GM19351 (cell line): ENCODE measurements around the gene C9orf153.
"Not testable (repeated sequence)": the region's sequence is repeated elsewhere in the genome, so short reads cannot be mapped to it uniquely, and the experiment has no call there.

Experiments
- ATAC-seq: cut with Tn5 transposase; IDR thresholded peaks from one replicate; pipeline ENCODE4 v1.9.1; 2021; ENCODE audit warnings: mild to moderate bottlenecking, moderate library complexity; ENCODE audit not compliant: unreplicated experiment

The C9orf153 gene

GRCh38 chr9:86193088-86193487 is 66.4 kb downstream of the C9orf153 start:
- ATAC-seq, result no peak

- ATAC-seq, result not testable (repeated sequence)
Observed at GRCh38 chr9:86190700-86191099, 68.8 kb downstream of the C9orf153 start.

- ATAC-seq, result no peak
Observed at GRCh38 chr9:86187121-86187520, 72.3 kb downstream of the C9orf153 start.

- ATAC-seq, result no peak
Observed at GRCh38 chr9:86186696-86187095, 72.8 kb downstream of the C9orf153 start.

GRCh38 chr9:86185872-86186271 is 73.6 kb downstream of the C9orf153 start:
- no peak for ATAC-seq

- ATAC-seq, result no peak
Observed at GRCh38 chr9:86184138-86184524, 75.3 kb downstream of the C9orf153 start.

GRCh38 chr9:86183229-86184137 is 76.0 kb downstream of the C9orf153 start:
- ATAC-seq, result no peak

- ATAC-seq, result no peak
Observed at GRCh38 chr9:86181379-86182315, 77.8 kb downstream of the C9orf153 start.

GRCh38 chr9:86178503-86178902 is 81.0 kb downstream of the C9orf153 start:
- ATAC-seq, result no peak

GRCh38 chr9:86177995-86178394 is 81.5 kb downstream of the C9orf153 start:
- ATAC-seq, result no peak

- ATAC-seq, result no peak
Observed at GRCh38 chr9:86176468-86176867, 83.0 kb downstream of the C9orf153 start.

GRCh38 chr9:86175743-86176456 is 83.6 kb downstream of the C9orf153 start:
- ATAC-seq, result no peak

- ATAC-seq, result no peak
Observed at GRCh38 chr9:86175223-86175622, 84.2 kb downstream of the C9orf153 start.
